Fibroblast of peridontal ligament (primary cell): ENCODE measurements around the gene BCL2.

Experiments
- DNase-seq: peaks from one replicate; pipeline ENCODE4 v3.0.0-alpha.2; 2010; ENCODE audit errors: extremely low read depth

The BCL2 gene

GRCh38 chr18:63140997-63141777 lies 178.4 kb downstream of the BCL2 start:
- DNase-seq: no peak

GRCh38 chr18:63140038-63140450 lies 179.5 kb downstream of the BCL2 start:
- peak; percentile 61 for DNase-seq

- DNase-seq: peak; percentile 30
These were observed 180.9 kb downstream of the BCL2 start for GRCh38 chr18:63138436-63139340.

- no peak for DNase-seq
These were observed 181.6 kb downstream of the BCL2 start for GRCh38 chr18:63137999-63138435.

GRCh38 chr18:63135101-63135500 lies 184.5 kb downstream of the BCL2 start:
- no peak for DNase-seq

GRCh38 chr18:63132819-63133200 lies 186.8 kb downstream of the BCL2 start:
- no peak for DNase-seq

- no peak for DNase-seq
These were observed 187.4 kb downstream of the BCL2 start for GRCh38 chr18:63131959-63132818.

GRCh38 chr18:63131106-63131958 lies 188.2 kb downstream of the BCL2 start:
- peak; percentile 84 for DNase-seq

DNA sequence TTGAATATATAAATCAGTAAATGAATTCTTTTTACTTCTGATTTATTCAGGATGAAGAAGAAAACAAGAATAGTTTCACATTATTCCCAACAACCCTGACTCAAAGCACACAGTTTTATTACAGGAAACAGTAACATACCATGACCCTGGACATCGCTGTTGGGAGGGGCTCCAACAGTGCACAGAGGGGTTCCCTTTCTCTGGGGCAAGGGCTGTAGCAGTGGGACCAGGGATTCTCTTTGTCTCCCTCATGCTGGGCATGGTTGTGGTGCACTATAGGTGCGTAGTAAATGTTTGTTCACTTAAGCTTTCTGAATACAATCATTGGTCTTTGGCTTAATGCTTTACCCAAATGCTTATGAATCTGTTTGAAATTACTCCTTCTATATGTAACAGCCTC lies 189.4 kb downstream of the BCL2 start:
- no peak for DNase-seq

GRCh38 chr18:63128237-63128974 lies 191.2 kb downstream of the BCL2 start:
- DNase-seq: no peak

- DNase-seq: no peak
These were observed 193.2 kb downstream of the BCL2 start for GRCh38 chr18:63126134-63127069.

- no peak for DNase-seq
These were observed 198.9 kb downstream of the BCL2 start for GRCh38 chr18:63120620-63121019.

DNA sequence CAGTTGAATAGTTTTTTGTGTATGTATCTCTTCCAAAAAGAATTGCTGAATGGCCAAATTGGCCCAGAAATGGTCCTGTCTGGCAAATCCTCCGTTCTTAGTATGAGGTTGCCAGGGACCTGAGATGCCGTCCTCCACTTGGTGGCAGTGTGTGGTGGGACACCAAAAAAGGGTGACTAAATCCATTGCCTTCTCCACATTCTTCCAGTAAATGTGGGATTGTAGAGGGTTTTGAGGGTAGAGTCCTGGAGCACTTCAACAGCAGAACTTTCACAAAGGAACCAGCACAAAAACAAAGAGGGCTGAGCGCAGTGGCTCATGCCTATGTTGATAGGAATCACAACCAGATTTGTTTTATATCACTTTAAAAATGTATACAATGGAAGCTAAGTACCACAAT lies 199.9 kb downstream of the BCL2 start:
- peak; percentile 53 for DNase-seq

DNA sequence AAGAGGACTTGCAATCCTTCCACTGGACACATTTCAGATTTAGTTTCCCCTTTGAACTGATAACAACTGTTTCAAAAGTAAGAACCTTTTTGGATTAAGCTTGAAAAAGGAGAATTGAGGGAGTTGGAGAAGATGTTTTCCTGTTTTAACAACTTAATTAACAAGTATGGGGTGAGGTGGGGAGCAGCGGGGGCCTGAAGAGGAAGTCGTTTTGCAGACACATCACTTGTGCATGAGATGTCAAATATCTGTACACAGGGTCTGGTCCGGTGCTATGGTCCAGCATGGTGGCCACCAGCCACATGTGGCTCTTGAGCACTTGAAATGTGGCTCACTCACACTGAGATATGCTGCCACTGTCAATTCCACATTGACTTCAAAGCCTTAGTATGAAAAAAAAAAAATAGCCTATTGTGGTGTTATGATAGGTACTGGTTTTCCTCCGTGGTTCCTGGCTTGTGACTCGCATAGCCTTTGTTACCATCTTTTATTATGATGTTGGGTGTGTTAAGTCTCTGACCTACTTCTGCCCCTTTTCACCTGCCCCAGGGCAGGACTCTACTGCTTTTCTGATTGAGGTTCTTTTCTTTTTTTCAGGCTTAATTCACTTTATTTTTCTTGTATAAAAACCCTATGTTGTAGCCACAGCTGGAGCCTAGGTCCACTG lies 205.5 kb downstream of the BCL2 start:
- no peak for DNase-seq

- DNase-seq: no peak
These were observed 206.9 kb downstream of the BCL2 start for GRCh38 chr18:63112706-63113105.

- peak; percentile 20 for DNase-seq
These were observed 207.7 kb downstream of the BCL2 start for GRCh38 chr18:63111671-63112402.

- DNase-seq: no peak
These were observed 209.8 kb downstream of the BCL2 start for GRCh38 chr18:63109802-63110201.

DNA sequence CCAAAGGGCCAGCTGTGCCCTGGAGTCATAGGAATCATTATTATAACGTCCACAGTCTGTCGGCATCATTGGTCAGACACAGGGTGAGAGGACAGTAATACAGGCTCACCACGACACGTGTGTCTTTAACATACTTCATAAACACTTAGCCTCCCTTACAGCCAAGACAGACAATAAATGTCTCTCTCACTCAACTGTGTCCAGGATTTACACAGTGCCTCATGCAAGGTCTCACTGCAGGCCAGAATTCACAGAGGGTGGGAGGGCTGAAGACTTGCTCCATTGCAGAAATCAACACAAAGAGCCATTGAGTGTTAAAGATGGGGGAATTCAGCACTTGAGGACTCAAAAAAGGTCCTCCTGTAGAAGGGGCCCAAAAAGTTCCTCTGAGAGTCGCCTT lies 210.5 kb downstream of the BCL2 start:
- no peak for DNase-seq
